GM12892 (cell line): Measurements from ENCODE around the gene CENPP.

ENCODE experiments used
- DNase-seq: peaks from one replicate; pipeline ENCODE4 v3.0.0; 2011; ENCODE audit not compliant: insufficient read length
- FAIRE-seq: peaks from 2 replicates; lab custom pipeline; 2011; peaks lifted over from hg19 to GRCh38; lab: Jason Lieb, UNC
- POLR2A ChIP-seq: IDR thresholded peaks from 2 replicates; pipeline ENCODE4 v1.6.1; 2011; ENCODE audit warnings: low read depth, low read length, control low read depth
- POLR2AphosphoS5 ChIP-seq: IDR thresholded peaks from 2 replicates; pipeline ENCODE4 v1.6.1; 2011; ENCODE audit warnings: low read depth, low read length, control low read depth
- TAF1 ChIP-seq: IDR thresholded peaks from 2 replicates; pipeline ENCODE4 v1.6.1; 2011; ENCODE audit warnings: low read depth, mild to moderate bottlenecking, control low read depth, low read length, borderline replicate concordance

The CENPP gene

GRCh38 chr9:92414566-92414965, 88.8 kb downstream of the CENPP start:
- TF ChIP-seq POLR2AphosphoS5 (no peak), TAF1 (no peak), POLR2A (no peak)
- no peak for FAIRE-seq
- no peak for DNase-seq

- DNase-seq: no peak
Measured at GRCh38 chr9:92422611-92423338, 97.0 kb downstream of the CENPP start.

GRCh38 chr9:92423612-92424011, 97.9 kb downstream of the CENPP start:
- FAIRE-seq (no peak), DNase-seq (no peak)
- TF ChIP-seq POLR2AphosphoS5: no peak

More at GRCh38 chr9:92422611-92423338, 97.0 kb downstream of the CENPP start:
- no peak for FAIRE-seq
- TF ChIP-seq TAF1 (no peak), POLR2AphosphoS5 (no peak), POLR2A (no peak)

- TF ChIP-seq POLR2A (no peak), TAF1 (no peak), POLR2AphosphoS5 (no peak)
- FAIRE-seq (no peak), DNase-seq (no peak)
Measured at GRCh38 chr9:92424340-92424739, 98.6 kb downstream of the CENPP start, which contains the start of gene OMD. Gene OMD (minus strand): TSS chr9:92424471. CDS start chr9:92417558, 6,913 bp downstream.

GRCh38 chr9:92425474-92425873, 99.7 kb downstream of the CENPP start:
- peak; percentile 38 for FAIRE-seq
- no peak for DNase-seq
- TF ChIP-seq POLR2AphosphoS5 (no peak), POLR2A (no peak), TAF1 (no peak)

- FAIRE-seq: no peak
- TF ChIP-seq TAF1 (no peak), POLR2AphosphoS5 (no peak), POLR2A (no peak)
- DNase-seq: no peak
Measured at GRCh38 chr9:92426501-92427145, 100.9 kb downstream of the CENPP start.

- FAIRE-seq (no peak), DNase-seq (no peak)
- TF ChIP-seq TAF1 (no peak), POLR2AphosphoS5 (no peak), POLR2A (no peak)
Measured at GRCh38 chr9:92429836-92430235, 104.1 kb downstream of the CENPP start.

- FAIRE-seq: no peak
- no peak for TF ChIP-seq POLR2AphosphoS5
- TF ChIP-seq POLR2A: no peak
- no peak for TF ChIP-seq TAF1
- DNase-seq: no peak
Measured at GRCh38 chr9:92432350-92432749, 106.6 kb downstream of the CENPP start.

- FAIRE-seq (no peak), DNase-seq (no peak)
- no peak for TF ChIP-seq POLR2A
- no peak for TF ChIP-seq POLR2AphosphoS5
- TF ChIP-seq TAF1: no peak
Measured at GRCh38 chr9:92432972-92433548, 107.3 kb downstream of the CENPP start.

- TF ChIP-seq POLR2AphosphoS5 (no peak), TAF1 (no peak), POLR2A (no peak)
- FAIRE-seq (no peak), DNase-seq (no peak)
Measured at GRCh38 chr9:92435263-92435662, 109.5 kb downstream of the CENPP start.

- FAIRE-seq (no peak), DNase-seq (no peak)
- TF ChIP-seq TAF1 (no peak), POLR2A (no peak), POLR2AphosphoS5 (no peak)
Measured at GRCh38 chr9:92438900-92439526, 113.3 kb downstream of the CENPP start.
